GM18526 (cell line): ENCODE data around the gene TOM1.

Experiments used
- POLR2A ChIP-seq: IDR thresholded peaks from 3 replicates; pipeline ENCODE4 v1.6.1; 2011; ENCODE audit not compliant: insufficient read length; ENCODE audit errors: extremely low read depth

The TOM1 gene

DNA sequence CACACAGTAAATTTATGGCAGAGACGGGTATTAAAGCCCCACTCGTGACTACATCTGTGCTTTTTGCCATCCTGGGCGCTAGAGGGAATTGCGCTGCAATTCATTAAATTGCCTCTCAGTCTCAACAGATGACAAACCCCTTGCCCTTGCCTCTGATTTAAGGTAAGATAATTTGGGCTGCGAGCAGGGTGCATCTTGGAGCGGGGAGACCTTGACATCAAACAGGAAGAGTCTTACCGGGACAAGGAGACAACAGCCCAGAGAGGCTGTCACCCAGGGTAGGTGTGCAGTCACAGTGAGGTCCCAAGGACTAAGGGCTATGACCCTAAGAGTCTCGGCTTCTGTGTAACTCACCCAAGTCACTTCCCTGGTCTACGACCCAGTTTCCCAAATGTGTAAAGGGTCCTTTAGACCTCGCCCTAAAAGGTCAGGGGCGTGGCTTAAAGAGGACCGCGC is 449 bp upstream of the TOM1 start:
- TF ChIP-seq POLR2A, result no peak

DNA sequence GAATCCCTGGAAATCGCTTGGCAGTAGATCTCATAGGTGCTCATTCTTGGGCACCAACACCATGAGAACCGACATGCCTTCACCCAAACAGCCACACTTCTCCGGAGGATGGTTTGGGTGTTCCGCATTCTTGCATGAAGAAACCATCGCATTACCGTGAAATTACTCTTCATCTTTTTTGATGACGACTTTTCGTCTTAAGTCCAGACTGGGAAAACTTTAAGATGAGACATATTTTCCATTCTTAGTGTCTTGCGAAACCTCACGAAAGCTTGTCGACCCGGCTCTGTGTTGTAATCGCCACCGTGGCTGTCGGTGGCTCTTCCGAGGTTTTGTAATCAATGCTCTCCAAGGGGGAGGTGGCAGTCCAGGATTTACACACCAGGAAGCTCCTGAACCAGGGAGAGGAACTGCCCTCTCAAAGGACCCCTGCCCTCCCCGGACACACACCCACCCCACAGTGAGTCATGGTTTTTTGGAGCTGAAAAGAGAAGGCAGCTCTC is 1.7 kb downstream of the TOM1 start:
- no peak for TF ChIP-seq POLR2A

- TF ChIP-seq POLR2A, result no peak
Measured at GRCh38 chr22:35303029-35303624, 3.4 kb downstream of the TOM1 start.

DNA sequence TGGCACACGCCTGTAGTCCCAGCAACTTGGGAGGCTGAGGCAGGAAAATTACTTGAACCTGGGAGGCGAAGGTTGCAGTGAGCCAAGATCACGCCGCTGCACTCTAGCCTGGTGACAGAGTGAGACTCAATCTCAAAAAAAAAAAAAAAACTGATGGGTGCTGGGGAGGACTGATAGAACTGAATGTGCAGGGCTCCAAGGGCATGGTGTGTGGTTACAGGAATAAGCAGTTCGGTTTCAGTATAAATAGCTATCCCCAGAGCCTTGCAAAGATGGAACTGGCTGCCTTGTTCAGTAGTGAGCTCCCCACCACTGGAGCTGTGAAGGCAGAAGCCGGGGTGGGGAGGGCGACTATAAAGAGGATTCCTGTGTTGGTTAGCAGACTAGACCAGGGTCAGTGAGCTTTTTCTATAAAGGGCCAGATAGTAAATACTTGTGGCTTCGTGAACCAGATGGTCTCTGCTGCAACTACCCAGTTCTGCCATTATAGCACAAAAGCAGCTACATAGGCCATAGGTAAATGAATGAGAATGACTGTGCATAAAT is 5.9 kb downstream of the TOM1 start:
- no peak for TF ChIP-seq POLR2A

GRCh38 chr22:35306350-35306967 is 6.8 kb downstream of the TOM1 start:
- TF ChIP-seq POLR2A, result no peak

DNA sequence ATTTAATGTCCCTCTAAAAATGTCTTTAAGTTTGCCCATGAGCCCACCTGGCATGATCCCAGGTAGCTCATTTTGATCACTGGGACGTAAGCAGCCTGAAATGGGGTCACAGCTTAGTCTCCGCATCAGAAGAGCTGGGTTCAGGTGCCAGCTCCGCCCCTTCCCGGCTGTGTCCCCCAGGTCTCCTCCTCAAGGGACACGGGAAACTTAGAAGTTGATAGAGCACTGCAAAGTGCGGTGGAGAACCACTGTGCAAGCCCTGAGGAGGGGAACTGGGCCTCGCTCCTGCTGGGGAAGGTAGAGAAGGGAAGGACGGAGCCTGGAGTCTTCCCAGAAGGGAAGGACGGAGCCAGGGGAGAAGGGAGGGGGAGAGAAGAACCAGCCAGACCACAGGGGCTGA is 7.7 kb downstream of the TOM1 start:
- no peak for TF ChIP-seq POLR2A

DNA sequence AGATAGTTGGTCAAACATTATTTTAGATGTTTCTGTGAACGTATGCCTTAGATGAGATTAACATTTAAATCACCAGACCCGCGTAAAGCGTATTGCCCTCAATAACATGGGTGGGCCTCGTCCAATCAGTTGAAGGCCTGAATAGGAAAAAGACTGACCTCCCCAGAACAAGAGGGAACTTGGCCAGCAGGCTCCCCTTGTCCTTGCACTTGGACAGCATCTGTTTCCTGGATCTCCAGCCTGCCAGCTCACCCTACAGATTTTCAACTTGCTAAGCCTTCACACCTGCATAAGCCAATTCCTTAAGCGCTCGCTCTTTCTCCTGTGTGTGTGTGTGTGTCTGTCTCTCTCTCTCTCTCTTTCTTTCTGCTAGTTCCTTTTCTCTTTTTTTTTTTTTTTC is 8.2 kb downstream of the TOM1 start:
- no peak for TF ChIP-seq POLR2A

DNA sequence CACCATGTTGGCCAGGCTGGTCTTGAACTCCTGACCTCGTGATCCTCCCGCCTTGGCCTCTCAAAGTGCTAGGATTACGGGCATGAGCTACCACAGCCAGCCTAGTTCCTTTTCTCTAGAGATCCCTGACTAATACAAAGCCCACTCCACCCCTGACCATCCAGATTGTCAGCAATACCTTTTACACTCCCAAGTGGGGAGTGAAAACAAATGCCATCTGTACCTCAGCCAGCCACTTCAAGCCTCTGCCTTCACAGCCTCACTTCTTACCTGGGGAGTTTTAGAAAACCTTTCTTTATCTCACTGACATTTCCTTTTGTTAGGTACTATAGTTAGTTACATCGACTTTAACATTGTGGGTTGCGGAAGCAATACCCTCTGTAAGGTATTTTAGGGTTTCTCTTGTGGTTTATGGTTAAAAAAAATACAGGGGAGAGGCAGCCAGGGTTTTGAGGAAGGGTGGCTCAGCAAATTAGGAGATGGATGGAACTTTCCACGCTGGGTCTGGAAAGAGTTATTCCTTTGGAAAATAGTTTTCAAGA is 8.9 kb downstream of the TOM1 start:
- TF ChIP-seq POLR2A, result no peak

DNA sequence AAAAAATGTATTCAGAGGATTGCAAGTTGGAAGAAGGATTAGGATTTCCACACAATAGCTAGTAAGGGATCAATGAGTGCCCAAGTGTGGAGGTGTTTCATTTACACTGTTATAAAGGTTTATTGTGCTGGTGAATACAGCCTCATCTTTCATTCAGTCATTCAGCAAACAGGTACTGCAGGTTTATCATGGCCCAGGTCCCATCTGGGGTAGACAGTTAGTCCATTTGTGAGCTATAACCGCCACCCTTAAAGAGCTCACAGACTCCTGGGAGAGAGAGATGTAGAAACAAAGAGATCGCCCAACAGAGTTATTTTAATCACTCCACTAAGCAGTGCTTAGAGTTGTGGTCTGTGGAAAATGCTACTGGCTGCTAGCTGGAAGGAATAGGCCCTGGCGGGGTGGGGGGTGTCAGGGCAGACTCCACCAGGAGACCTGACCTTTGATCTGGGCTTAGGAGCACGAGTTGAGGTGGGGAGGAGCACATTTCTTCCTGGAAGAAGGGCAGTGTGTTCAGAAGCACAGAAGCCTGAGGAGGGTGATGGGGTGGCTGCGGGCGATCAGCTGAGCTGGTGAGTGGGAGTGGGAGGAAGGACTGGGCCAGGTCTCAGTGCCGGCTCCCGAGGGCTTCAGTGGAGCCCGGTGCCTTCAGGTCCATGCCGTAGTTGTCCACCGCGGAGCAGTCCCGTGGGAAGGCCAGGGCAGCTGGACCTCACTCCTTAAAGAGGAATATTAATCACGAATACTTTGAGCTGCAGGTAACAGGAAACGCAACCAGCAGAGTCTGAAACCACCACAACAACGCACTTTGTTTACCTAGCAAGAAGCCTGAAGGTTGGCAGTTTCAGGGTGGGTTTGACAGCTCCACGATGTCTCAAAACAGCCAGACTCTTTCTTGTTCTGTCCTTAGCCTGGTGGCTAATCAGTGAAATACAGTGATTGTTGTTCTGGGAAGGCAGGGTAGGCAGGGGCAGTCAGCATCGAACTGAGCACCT is 11.2 kb downstream of the TOM1 start:
- TF ChIP-seq POLR2A, result no peak

DNA sequence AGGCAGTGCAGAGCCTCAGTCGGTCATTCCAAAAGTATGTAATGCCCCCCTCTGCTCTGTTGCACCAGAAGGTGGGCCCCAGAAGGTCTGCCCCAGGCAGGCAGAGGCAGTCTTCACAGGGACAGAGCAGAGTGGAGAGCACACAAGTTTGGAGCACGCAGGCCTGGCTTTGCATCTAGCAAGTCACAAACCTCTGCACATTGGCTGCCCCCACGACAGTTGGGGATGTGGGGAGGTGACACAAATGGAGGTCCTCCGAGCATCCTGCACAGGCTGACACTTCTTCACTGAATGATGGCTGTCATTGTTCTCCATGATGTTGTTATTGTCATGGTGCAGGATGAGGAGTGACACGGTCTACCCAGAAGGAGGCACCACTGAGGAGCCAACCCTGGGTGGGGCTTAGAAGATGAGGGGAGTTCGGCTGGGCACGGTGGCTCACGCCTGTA is 11.9 kb downstream of the TOM1 start:
- no peak for TF ChIP-seq POLR2A

- no peak for TF ChIP-seq POLR2A
Measured at GRCh38 chr22:35312198-35313059, 12.7 kb downstream of the TOM1 start.

DNA sequence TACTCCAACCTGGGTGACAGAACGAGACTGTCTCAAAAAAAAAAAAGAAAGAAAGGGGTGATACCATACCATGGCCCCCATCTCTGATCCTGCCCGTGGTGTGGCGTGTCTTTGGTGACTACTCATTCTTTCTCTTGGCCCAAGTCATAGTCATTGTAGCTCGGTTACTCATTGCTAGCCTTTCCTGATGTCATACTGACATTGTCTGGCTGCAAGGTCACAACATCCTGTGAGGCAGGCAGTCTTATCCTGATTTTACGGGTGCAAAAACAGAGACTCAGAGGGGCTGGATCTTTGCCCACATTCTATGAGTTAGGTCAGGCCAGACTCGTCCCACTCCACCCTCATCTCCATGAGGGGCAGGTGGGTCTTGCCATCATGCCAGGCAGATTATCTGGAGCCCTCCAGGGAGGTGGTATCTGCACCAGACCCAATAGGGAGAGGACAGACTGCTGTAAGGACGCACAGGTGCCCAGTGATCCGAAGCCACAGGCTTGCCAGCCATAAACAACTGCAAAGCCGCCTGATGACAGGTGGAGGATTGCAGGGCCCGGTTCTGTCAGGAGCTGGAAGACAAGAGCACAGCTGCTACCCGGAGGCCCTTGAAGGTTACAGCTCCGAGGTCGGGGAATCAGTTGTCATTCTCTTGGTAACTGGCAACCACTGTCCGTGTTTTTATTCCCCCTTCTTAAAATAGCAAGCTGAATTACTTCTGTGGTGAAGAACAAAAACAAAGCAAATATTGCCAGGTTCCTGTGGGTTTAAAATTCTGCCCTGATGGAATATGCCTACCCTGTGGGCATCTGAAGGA is 13.8 kb downstream of the TOM1 start:
- no peak for TF ChIP-seq POLR2A

DNA sequence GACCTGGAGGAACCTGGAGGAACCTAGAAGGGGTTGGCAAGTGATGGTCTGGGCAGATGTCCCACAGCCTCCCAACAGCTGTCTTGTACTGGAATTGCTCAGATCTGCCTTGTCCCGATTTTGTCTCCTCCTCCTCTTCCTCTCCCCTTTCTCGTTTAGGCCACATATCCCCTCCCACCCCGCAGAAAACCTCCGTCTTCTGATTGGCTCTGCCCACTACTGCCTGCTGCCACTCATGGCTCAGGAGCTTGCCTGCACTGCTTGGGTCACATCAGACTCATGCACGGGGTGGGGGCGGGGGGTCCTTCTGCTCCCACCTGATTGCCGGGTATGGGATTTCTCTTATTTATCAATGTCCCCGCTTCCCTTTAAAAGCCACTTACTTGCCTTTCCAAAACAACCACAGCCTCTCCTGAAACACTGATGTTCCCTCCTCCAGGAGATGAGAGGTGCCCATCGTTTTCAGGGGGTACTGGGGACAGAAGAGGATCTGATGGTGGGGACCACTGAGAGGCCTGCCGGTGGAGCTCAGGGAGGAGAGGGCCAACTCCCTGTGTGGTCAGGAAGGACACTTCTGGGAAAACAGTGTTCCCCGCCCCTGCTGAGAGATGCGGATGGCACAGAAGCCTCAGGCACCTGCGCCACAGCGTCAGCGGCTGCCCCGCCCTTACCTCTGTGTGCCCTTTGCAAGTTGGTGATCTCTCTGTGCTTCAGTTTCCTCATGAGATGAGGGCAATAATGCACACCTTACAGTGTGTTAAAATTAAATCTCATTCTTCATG is 14.7 kb downstream of the TOM1 start:
- TF ChIP-seq POLR2A, result no peak
